H9 (cell line): ENCODE measurements around the gene PNKD. TPM values are rescaled to one million over a fixed set of nuclear protein-coding genes. Genes with fewer than 3 reads are reported as not detected.

Experiments used
- DNase-seq: peaks from one replicate; pipeline ENCODE4 v3.0.0-alpha.2; 2017
- H2AFZ ChIP-seq: one replicate; pipeline ENCODE4 v1.6.1; 2013; ENCODE audit warnings: mild to moderate bottlenecking, low read length, control low read depth, moderate library complexity
- H2AK5ac ChIP-seq: 2 replicates; pipeline ENCODE4 v1.6.1; 2013; ENCODE audit warnings: low read length, control low read depth, mixed read lengths; ENCODE audit not compliant: insufficient read length
- H2BK120ac ChIP-seq: one replicate; pipeline ENCODE4 v1.6.1; 2013; ENCODE audit warnings: low read depth, mild to moderate bottlenecking, low read length, control low read depth, inconsistent platforms; ENCODE audit not compliant: poor library complexity, severe bottlenecking
- H2BK12ac ChIP-seq: 2 replicates; pipeline ENCODE4 v1.6.1; 2013; ENCODE audit warnings: low read length, control low read depth, mixed read lengths, low read depth; ENCODE audit not compliant: insufficient read length
- H2BK15ac ChIP-seq: 2 replicates; pipeline ENCODE4 v1.6.1; 2013; ENCODE audit warnings: low read depth, low read length, control low read depth
- H2BK20ac ChIP-seq: one replicate; pipeline ENCODE4 v1.6.1; 2013; ENCODE audit warnings: low read depth, mild to moderate bottlenecking, low read length, control low read depth, inconsistent platforms; ENCODE audit not compliant: poor library complexity, severe bottlenecking
- H2BK5ac ChIP-seq: 2 replicates; pipeline ENCODE4 v1.6.1; 2013; ENCODE audit warnings: low read length, control low read depth, mixed read lengths; ENCODE audit not compliant: insufficient read length
- H3K14ac ChIP-seq: 2 replicates; pipeline ENCODE4 v1.6.1; 2013; ENCODE audit warnings: low read length, control low read depth; ENCODE audit not compliant: insufficient read depth
- H3K18ac ChIP-seq: 2 replicates; pipeline ENCODE4 v1.6.1; 2013; ENCODE audit warnings: low read depth, mild to moderate bottlenecking, mixed read lengths, low read length, control low read depth; ENCODE audit not compliant: insufficient read length
- H3K23ac ChIP-seq: 2 replicates; pipeline ENCODE4 v1.6.1; 2013; ENCODE audit warnings: low read length, control low read depth, mixed read lengths, low read depth; ENCODE audit not compliant: insufficient read length
- H3K23me2 ChIP-seq: 2 replicates; pipeline ENCODE4 v1.6.1; 2013; ENCODE audit warnings: low read depth, mild to moderate bottlenecking, mixed read lengths, low read length, control low read depth; ENCODE audit not compliant: insufficient read length, poor library complexity, severe bottlenecking
- H3K27ac ChIP-seq: 2 replicates; pipeline ENCODE4 v1.5.1; 2013; ENCODE audit warnings: low read length, control low read depth, mixed read lengths, low read depth; ENCODE audit not compliant: insufficient read length
- H3K27me3 ChIP-seq: 2 replicates; pipeline ENCODE4 v1.6.1; 2013; ENCODE audit warnings: low read length, control low read depth, inconsistent platforms; ENCODE audit not compliant: insufficient read depth
- H3K4ac ChIP-seq: 2 replicates; pipeline ENCODE4 v1.6.1; 2013; ENCODE audit warnings: low read depth, mild to moderate bottlenecking, control low read depth, inconsistent platforms, low read length, moderate library complexity
- H3K4me1 ChIP-seq: 2 replicates; pipeline ENCODE4 v1.6.1; 2013; ENCODE audit warnings: low read length, control low read depth, inconsistent platforms; ENCODE audit not compliant: insufficient read depth
- H3K4me2 ChIP-seq: 2 replicates; pipeline ENCODE4 v1.6.1; 2013; ENCODE audit warnings: low read length, control low read depth, mixed read lengths; ENCODE audit not compliant: insufficient read length, insufficient read depth
- H3K56ac ChIP-seq: 2 replicates; pipeline ENCODE4 v1.6.1; 2013; ENCODE audit warnings: low read depth, mild to moderate bottlenecking, mixed read lengths, low read length, control low read depth; ENCODE audit not compliant: insufficient read length
- H3K79me1 ChIP-seq: 2 replicates; pipeline ENCODE4 v1.6.1; 2013; ENCODE audit warnings: low read depth, mild to moderate bottlenecking, moderate library complexity, low read length, control low read depth, inconsistent platforms; ENCODE audit not compliant: insufficient read depth, poor library complexity, severe bottlenecking
- H3K79me2 ChIP-seq: 2 replicates; pipeline ENCODE4 v1.6.1; 2013; ENCODE audit warnings: low read length, control low read depth, inconsistent platforms; ENCODE audit not compliant: insufficient read depth
- H3K9ac ChIP-seq: 2 replicates; pipeline ENCODE4 v1.6.1; 2013; ENCODE audit warnings: low read length, control low read depth, mixed read lengths; ENCODE audit not compliant: insufficient read length; ENCODE audit errors: extremely low read depth
- H3K9me3 ChIP-seq: one replicate; pipeline ENCODE4 v1.6.1; 2013; ENCODE audit warnings: low read depth, low read length, inconsistent platforms; ENCODE audit not compliant: control insufficient read depth
- H3T11ph ChIP-seq: one replicate; pipeline ENCODE4 v1.6.1; 2013; ENCODE audit warnings: mild to moderate bottlenecking, low read length, control low read depth, inconsistent platforms
- H4K20me1 ChIP-seq: one replicate; pipeline ENCODE4 v1.6.1; 2013; ENCODE audit not compliant: control insufficient read depth, insufficient read length, insufficient read depth
- H4K5ac ChIP-seq: 2 replicates; pipeline ENCODE4 v1.6.1; 2013; ENCODE audit warnings: low read depth, mild to moderate bottlenecking, mixed read lengths, low read length, control low read depth; ENCODE audit not compliant: insufficient read length
- H4K8ac ChIP-seq: replicated peaks from 2 replicates; pipeline ENCODE4 v1.6.1; 2013; ENCODE audit warnings: low read length, control low read depth, mixed read lengths, low read depth; ENCODE audit not compliant: insufficient read length
- H4K91ac ChIP-seq: 2 replicates; pipeline ENCODE4 v1.6.1; 2013; ENCODE audit warnings: low read depth, mild to moderate bottlenecking, moderate library complexity, mixed read lengths, low read length, control low read depth; ENCODE audit not compliant: insufficient read length
- H3K27ac Mint-ChIP-seq, 3 experiments: 2 replicates in 2 of 3; 3 replicates in 1 of 3; pipeline ENCODE4 v1.8.0; 2020 to 2021; ENCODE audit warnings: mixed read lengths in 3 of 3, mild to moderate bottlenecking in 1 of 3, moderate library complexity in 1 of 3
- H3K27me3 Mint-ChIP-seq: 2 replicates; pipeline ENCODE4 v1.8.0; 2021; ENCODE audit warnings: low read depth, mild to moderate bottlenecking, moderate library complexity, mixed read lengths
- H3K36me3 Mint-ChIP-seq, 3 experiments: 2 replicates in 2 of 3; 3 replicates in 1 of 3; pipeline ENCODE4 v1.8.0; 2020 to 2021; ENCODE audit warnings: low read depth in 3 of 3, mixed read lengths in 3 of 3; ENCODE audit not compliant: insufficient read depth in 1 of 3
- H3K4me1 Mint-ChIP-seq, 2 experiments: 2 replicates each; pipeline ENCODE4 v1.8.0; 2020; ENCODE audit warnings: mixed read lengths in 2 of 2
- H3K4me3 Mint-ChIP-seq, 2 experiments: 2 replicates in 1 of 2; 3 replicates in 1 of 2; pipeline ENCODE4 v1.8.0; 2020 to 2021; ENCODE audit warnings: mild to moderate bottlenecking in 2 of 2, mixed read lengths in 2 of 2, moderate library complexity in 1 of 2
- H3K9me3 Mint-ChIP-seq, 2 experiments: 2 replicates in 1 of 2; 3 replicates in 1 of 2; pipeline ENCODE4 v1.8.0; 2020; ENCODE audit warnings: mild to moderate bottlenecking in 2 of 2, mixed read lengths in 2 of 2, moderate library complexity in 1 of 2
- WGBS: extraction: QIAGEN DNeasy Blood & Tissue Kit; methylation state at CpG from one replicate; pipeline ENCODE4 v1.1.7; 2013; ENCODE audit warnings: missing lambda C conversion rate, low lambda C conversion rate, mixed read lengths; ENCODE audit not compliant: insufficient read length; ENCODE audit errors: extremely low coverage; 5-methylcytosine and 5-hydroxymethylcytosine counted together
- total RNA-seq: library from RNA; stranded (reverse); gene quantifications from 2 replicates; pipeline ENCODE4 v1.2.1, GENCODE V29; 2021
- TF ChIP-seq, protein P1 (sequence below): fragments of 200-600 bp; sonication (generic); conservative IDR thresholded peaks from 3 replicates; pipeline ENCODE4 v1.8.0; 2021; ENCODE audit warnings: antibody characterized with exemption, mild to moderate bottlenecking

Gene PNKD
- total RNA-seq, 1 experiment from 2014 or later, result 31.6 TPM

DNA sequence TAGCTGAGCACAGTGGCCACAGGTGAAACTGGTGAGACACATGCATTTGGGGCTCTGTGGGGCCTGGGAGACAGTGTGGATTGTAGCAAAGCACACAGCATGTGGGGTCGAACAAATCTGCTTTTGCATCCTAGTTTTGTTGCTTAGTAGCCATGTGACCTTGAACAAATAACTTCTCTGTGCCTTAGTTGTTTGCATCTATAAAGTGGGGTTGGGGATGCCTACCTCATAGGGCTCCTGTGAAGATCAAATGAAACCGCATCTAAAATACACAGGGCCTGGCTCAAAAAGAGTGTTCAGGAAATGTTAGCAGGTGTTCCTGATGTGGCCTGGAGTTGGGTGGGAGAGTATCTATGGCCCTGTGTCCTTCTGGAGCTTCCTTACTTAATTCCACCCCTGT, 56.0 kb downstream of the PNKD start:
- Histone ChIP-seq H3K79me1 (no peaks in the 10 kb centered on the region), H3K4ac (no peak overlapping the region), H2AFZ (no peak overlapping the region), H2BK120ac (no peak overlapping the region), H2BK12ac (no peak overlapping the region), H4K91ac (no peak overlapping the region), H3K23me2 (peaks cover 9% of the 10 kb centered on the region), H3K4me1 (peaks cover 9% of the 10 kb centered on the region; the same call in 1 of the 2 replicates), H4K20me1 (no peaks in the 10 kb centered on the region), H4K5ac (no peak overlapping the region), H2BK5ac (no peak overlapping the region), H4K8ac (no peak overlapping the region), H2BK15ac (no peak overlapping the region), H3K27me3 (no peaks in the 10 kb centered on the region), H2BK20ac (no peak overlapping the region), H3K9ac (no peak overlapping the region), H2AK5ac (no peak overlapping the region), H3K9me3 (no peaks in the 10 kb centered on the region), H3K79me2 (no peaks in the 10 kb centered on the region), H3K14ac (no peak overlapping the region), H3K56ac (no peak overlapping the region), H3K23ac (no peak overlapping the region), H3T11ph (no peak overlapping the region), H3K18ac (no peak overlapping the region), H3K27ac (no peak overlapping the region), H3K4me2 (no peak overlapping the region)
- TF ChIP-seq, protein P1, sequence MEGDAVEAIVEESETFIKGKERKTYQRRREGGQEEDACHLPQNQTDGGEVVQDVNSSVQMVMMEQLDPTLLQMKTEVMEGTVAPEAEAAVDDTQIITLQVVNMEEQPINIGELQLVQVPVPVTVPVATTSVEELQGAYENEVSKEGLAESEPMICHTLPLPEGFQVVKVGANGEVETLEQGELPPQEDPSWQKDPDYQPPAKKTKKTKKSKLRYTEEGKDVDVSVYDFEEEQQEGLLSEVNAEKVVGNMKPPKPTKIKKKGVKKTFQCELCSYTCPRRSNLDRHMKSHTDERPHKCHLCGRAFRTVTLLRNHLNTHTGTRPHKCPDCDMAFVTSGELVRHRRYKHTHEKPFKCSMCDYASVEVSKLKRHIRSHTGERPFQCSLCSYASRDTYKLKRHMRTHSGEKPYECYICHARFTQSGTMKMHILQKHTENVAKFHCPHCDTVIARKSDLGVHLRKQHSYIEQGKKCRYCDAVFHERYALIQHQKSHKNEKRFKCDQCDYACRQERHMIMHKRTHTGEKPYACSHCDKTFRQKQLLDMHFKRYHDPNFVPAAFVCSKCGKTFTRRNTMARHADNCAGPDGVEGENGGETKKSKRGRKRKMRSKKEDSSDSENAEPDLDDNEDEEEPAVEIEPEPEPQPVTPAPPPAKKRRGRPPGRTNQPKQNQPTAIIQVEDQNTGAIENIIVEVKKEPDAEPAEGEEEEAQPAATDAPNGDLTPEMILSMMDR, result no peak
- H3K36me3 Mint-ChIP-seq, result no peaks in the 10 kb centered on the region
- no peak overlapping the region; a peak in 1 of 7 replicates for H3K27ac Mint-ChIP-seq
- H3K9me3 Mint-ChIP-seq, result no peaks in the 10 kb centered on the region
- no peak for DNase-seq
- H3K4me1 Mint-ChIP-seq, result peaks cover 38 to 53% of the 10 kb centered on the region in 2 experiments
- no CpG with 5 or more reads among the region's 2 CpGs for WGBS
- peak overlapping the region in 1 of 2 experiments; percentile 43; a peak in 1 of 5 replicates for H3K4me3 Mint-ChIP-seq
- no peaks in the 10 kb centered on the region for H3K27me3 Mint-ChIP-seq
